GM19452 (cell line): ENCODE results near the gene RYR2.

ENCODE experiments used
- ATAC-seq: cut with Tn5 transposase; IDR thresholded peaks from one replicate; pipeline ENCODE4 v1.9.1; 2021; ENCODE audit not compliant: unreplicated experiment

Gene RYR2

DNA sequence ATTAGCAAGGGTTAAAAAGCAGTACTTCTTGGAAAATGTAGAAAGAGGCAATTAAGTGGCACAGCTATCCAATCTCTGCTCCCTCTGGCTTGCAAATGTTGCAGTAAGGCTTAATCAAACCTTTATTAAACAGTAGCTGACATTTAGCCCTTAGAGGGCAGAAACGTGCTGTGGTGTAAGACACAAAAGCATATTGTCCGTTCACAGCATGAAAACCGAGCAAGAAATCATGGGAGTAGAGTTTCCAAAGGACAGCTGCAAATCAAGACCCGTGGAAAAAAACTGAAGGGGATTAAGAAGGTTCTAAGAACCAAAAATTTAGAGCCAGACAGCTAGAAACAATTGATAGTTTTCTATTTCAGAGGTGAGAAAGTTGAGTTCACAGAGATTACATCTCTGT lies 835.6 kb downstream of the RYR2 start:
- ATAC-seq: no peak

DNA sequence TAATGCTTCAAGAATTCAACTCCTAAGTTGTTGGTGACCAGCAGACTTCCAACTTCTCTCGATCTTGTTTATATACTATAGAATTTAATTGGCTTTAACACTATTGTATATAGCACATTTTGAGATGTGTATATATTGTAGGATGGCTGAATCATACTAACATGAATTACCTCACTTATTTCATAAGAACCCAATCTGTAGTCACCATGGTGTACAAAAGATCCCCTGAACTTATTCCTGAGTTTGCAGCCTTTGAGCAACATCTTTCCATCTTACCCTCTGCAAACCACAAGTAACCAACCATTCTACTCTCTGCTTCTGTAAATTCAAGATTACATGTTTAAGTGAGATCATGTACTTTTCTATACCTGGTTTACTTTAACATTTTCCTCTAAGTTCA lies 836.4 kb downstream of the RYR2 start:
- ATAC-seq: no peak

DNA sequence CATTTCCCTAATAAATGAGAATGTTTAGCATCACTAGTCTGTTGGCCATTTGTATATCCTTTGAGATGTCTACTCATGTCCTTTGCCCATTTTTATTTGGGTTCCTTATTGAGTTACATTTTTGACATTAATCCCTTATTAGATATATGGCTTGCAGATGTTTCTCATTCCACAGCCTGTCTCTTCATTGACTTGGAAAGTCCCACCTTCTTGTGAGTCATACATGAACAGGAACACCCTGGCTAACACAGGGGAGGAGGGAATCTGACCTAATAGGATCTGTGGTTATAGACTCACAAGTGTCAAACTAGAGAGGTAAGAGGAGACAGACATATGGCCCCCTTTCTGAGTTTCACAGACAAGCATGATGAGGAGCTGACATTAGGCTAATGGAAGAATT lies 837.2 kb downstream of the RYR2 start:
- ATAC-seq: no peak
